Mucosa of rectum (tissue), 2 donors: Measurements from ENCODE around the gene CNN2.
A peak's percentile ranks its signal among the peaks of the same experiment; 100 is the strongest.

Experiments used
- H3K27ac ChIP-seq, 2 donors: one replicate each; pipeline ENCODE4 v1.7.0; 2013; ENCODE audit warnings: inconsistent platforms in 2 of 2, low read depth in 2 of 2, low read length in 2 of 2
- H3K27me3 ChIP-seq, 2 donors: one replicate each; pipeline ENCODE4 v1.7.0; 2013; ENCODE audit warnings: low read length in 2 of 2; ENCODE audit not compliant: control insufficient read depth in 2 of 2, insufficient read depth in 2 of 2
- H3K36me3 ChIP-seq, 2 donors: one replicate each; pipeline ENCODE4 v1.7.0; 2013; ENCODE audit warnings: low read length in 2 of 2; ENCODE audit not compliant: control insufficient read depth in 2 of 2, insufficient read depth in 2 of 2
- H3K4me1 ChIP-seq, 2 donors: one replicate each; pipeline ENCODE4 v1.7.0; 2013; ENCODE audit warnings: low read length in 2 of 2, mild to moderate bottlenecking in 1 of 2; ENCODE audit not compliant: control insufficient read depth in 2 of 2, insufficient read depth in 2 of 2
- H3K4me3 ChIP-seq, 2 donors: one replicate each; pipeline ENCODE4 v1.7.0; 2013; ENCODE audit warnings: low read length in 2 of 2
- H3K9ac ChIP-seq, 2 donors: one replicate each; pipeline ENCODE4 v1.7.0; 2013; ENCODE audit warnings: low read length in 2 of 2, low read depth in 1 of 2, mild to moderate bottlenecking in 1 of 2
- H3K9me3 ChIP-seq, 2 donors: one replicate each; pipeline ENCODE4 v1.7.0; 2013; ENCODE audit warnings: low read length in 2 of 2; ENCODE audit not compliant: control insufficient read depth in 2 of 2
- donor health status: healthy.
- donor health status: Normal muscosa, but diverticular disease.

CNN2 gene

DNA sequence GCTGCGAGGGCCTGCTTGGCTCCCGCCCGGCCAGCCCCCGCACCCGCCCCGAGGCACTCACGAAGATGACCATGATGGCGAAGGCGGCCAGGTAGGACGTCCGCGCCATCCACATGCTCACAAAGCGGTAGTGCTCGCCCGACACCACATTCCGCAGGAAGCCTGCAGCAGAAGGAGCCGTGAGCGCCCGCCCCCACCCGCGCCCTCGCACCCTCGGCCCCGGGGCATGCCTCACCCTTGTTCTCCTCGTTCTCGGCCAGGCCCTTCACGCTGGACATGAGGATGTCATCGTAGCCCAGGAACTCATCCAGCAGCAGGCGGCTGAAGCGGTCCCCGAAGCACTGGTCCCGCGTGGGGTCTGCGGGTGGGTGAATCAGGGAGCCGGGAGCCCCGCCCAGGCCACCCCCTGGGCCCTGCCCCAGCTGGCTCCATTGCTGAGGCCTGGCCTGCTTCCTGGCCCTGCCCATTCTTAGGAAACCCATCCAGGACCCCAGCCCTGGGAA, 14.5 kb upstream of the CNN2 start:
- Histone ChIP-seq H3K9me3 (no peaks in the 10 kb centered on the region), H3K4me1 (peaks cover 13% of the 10 kb centered on the region in 2 donors), H3K9ac (no peak overlapping the region), H3K27ac (no peak overlapping the region), H3K4me3 (no peak overlapping the region), H3K27me3 (no peaks in the 10 kb centered on the region), H3K36me3 (peaks cover 17 to 23% of the 10 kb centered on the region in 2 donors)

DNA sequence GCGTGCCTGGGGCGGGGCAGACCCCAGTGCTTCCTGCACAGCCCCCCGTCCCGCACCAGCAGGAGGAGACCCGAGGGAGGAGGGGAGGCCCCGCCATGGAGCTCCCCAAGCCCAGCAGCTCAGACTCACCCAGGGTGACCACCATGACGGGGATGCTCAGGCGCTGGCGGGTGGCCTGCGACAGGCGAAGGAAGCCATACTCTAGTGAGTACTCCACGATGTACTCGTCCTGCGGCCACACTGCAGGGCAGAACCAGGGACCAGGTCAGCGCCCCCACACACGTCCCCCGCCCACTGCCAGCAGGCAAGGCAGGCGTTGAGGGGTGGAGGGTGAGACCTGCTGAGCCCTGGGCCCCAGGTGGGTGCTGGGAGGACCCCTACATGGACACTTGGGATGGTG, 14.1 kb upstream of the CNN2 start:
- no peaks in the 10 kb centered on the region for H3K27me3 ChIP-seq
- H3K4me1 ChIP-seq, result peaks cover 17 to 18% of the 10 kb centered on the region in 2 donors
- no peak overlapping the region for H3K4me3 ChIP-seq
- H3K9me3 ChIP-seq, result no peaks in the 10 kb centered on the region
- no peak overlapping the region for H3K27ac ChIP-seq
- H3K36me3 ChIP-seq, result peaks cover 17 to 23% of the 10 kb centered on the region in 2 donors
- no peak overlapping the region for H3K9ac ChIP-seq

DNA sequence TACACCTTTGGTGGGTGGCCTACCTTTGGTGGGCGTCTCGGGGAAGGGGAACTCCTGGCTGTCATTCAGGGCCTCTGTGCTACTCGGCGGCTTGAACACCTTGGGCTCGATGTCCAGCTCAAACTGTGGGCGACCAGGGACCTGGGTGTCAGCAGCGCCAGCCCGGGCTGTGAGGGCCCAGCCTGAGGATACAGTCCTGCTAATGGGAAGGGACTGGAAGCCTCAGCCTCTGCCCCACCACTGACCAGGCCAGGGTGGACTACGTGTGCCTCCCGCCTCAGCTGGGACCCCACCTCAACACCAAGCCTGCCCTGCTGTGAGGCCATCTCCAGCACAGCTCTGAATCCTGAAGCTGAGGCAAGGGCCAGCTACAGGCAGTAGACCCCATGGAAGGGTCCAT, 13.2 kb upstream of the CNN2 start:
- Histone ChIP-seq H3K4me3 (no peak overlapping the region), H3K9me3 (no peaks in the 10 kb centered on the region), H3K9ac (no peak overlapping the region), H3K27ac (no peak overlapping the region), H3K4me1 (peaks cover 26 to 27% of the 10 kb centered on the region in 2 donors), H3K36me3 (peaks cover 17 to 24% of the 10 kb centered on the region in 2 donors), H3K27me3 (no peaks in the 10 kb centered on the region)

DNA sequence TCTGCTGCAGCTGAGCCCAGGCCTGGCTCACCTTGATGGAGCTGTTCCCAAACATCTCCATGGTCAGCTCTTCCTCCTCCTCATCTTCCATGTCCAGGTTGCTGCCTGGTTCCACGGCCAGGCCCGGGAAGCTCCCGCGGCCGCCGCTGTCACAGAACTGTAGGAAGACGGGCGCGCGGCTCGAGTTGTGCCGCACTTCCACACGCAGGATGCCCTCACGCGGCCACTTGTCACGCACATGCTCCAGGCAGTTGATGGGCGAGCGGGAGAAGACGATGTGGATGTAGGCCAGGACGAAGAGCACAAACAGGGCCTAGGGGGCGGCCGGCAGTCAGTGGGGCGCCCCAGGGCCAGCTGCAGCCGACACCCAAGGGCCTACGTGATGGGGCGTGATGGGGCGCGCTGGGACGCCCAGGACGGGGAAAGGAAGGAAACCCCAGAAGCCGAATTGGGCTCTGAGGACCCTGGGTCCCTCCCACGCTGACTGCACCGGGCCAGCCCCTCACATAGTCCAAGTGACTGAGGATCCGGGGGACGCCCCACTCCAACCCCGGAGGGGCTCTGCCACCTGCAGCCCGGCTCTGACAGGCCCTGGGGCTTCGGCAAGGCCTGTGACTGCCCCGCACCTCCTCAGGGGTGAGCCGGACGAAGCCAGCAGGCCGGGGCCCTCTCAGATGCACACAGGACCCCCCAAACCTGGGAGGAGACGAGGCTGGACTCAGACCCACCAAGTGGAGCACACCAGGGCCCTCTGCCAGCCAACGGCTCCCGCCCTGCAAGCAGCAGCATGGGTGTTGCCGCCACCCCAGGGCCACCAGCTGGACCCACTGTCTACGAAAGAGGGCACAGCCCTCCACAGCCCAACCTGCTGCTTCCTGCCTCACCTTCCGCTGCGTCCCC, 12.0 kb upstream of the CNN2 start:
- no peak overlapping the region for H3K4me3 ChIP-seq
- no peaks in the 10 kb centered on the region for H3K9me3 ChIP-seq
- no peak overlapping the region for H3K9ac ChIP-seq
- H3K36me3 ChIP-seq, result peaks cover 17 to 26% of the 10 kb centered on the region in 2 donors
- H3K27ac ChIP-seq, result no peak overlapping the region
- H3K4me1 ChIP-seq, result peaks cover 35 to 39% of the 10 kb centered on the region in 2 donors
- no peaks in the 10 kb centered on the region for H3K27me3 ChIP-seq

DNA sequence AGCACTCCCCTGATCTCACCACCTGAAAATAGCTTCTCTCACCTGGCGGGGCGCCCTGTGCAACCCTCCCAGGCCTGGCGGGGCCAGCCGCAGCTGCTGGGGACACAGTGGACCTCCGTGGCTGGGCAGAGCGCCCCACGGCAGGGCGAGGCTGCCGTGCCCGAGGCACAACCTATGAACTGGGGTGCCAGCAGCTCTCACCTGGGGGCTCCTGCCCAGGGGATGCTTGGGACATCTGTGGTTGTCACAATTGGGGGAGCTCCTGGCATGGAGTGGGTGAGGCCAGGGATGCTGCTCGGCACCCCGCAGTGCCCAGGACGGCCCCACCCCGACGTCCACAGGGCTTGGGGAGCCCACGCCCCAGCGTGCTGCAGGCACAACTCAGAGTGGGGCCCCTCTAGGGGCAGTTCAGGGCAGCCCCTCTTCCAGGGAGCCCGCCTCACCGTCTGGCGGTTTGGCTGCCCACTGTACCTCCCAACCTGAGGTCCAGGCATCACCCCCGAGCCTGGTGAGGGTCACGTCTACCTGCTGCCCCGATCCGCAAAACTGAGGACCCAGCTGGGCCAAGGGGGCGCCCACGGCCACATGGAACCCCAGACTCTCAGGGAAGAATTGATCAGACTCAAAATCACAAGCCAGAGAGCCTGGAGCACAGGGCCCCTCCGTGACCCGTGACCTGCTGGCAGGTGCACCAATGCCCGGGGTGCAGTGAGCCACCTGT, 11.2 kb upstream of the CNN2 start:
- Histone ChIP-seq H3K4me1 (peaks cover 43 to 47% of the 10 kb centered on the region in 2 donors), H3K27ac (peak overlapping the region in 1 of 2 donors; percentile 78), H3K36me3 (peaks cover 17 to 24% of the 10 kb centered on the region in 2 donors), H3K9me3 (no peaks in the 10 kb centered on the region), H3K9ac (no peak overlapping the region), H3K27me3 (no peaks in the 10 kb centered on the region), H3K4me3 (no peak overlapping the region)

DNA sequence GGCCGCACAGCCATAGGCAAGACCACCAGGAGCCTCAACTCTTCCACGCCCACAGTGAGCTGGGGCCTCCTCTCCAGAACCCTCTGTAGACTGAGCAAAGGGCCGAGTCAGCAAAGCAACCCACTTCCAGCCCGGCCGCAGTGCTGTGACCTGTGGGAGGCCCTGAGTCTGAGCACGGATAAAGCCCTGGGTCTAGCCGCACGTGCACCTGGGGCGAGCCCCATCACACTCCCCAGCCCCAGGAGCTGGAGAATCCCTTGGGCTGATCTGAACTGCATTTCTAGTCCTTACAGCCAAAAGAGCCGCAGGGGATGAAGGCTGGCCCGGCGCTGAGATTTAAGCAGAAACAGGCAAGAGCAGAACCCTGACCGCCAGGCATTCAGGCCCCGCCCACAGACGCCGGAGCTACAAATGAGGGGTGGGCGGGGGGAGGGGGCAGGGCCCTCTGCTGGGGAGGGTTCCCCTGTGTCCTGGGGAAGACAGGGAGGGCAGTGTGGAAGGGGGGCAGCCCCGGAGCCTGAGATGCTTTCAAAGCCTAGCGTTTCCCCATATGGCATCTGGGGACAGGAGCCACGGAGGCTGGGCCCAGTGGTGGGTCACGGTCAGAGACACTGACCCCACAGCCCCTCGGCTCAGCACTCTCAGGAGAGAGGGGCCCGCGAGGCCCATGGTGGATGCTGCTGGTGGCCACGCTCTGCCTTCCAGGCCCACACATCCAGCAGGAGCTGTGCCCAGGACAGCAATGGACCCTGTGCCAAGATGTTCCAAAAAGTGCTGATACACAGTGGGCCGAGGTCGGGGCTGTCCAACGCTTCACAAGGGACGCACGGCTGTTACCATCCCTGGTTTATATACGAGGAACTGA, 10.4 kb upstream of the CNN2 start:
- no peaks in the 10 kb centered on the region for H3K9me3 ChIP-seq
- no peaks in the 10 kb centered on the region for H3K27me3 ChIP-seq
- peaks cover 17 to 24% of the 10 kb centered on the region in 2 donors for H3K36me3 ChIP-seq
- peak overlapping the region in 1 of 2 donors; percentile 4 for H3K4me3 ChIP-seq
- H3K27ac ChIP-seq, result peak overlapping the region; percentile 78 to 87
- peaks cover 45 to 48% of the 10 kb centered on the region in 2 donors for H3K4me1 ChIP-seq
- peak overlapping the region in 1 of 2 donors; percentile 46 for H3K9ac ChIP-seq

DNA sequence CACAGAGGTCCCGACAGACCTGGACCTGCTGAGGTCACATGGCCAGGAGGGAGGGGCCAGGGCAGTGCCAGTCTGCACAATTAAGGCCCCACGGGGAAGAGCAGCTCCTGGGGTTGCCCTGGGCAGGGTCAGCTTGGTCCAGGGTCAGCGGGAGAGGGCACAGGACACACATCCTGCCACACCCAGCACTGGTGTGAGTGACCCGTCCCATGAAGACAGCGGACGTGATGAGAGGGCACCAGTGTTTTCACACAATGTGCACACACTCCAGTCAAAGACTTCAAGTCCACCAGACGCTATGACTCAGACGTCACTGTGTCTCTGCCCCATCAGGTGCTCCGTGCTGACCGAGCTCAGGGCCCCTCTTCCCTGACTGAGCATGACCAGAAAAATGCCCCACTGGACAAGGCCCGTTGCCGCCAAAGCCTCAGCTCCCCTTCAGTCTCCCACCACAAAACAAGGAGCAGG, 9.7 kb upstream of the CNN2 start:
- H3K27ac ChIP-seq, result peak overlapping the region; percentile 78 to 87

DNA sequence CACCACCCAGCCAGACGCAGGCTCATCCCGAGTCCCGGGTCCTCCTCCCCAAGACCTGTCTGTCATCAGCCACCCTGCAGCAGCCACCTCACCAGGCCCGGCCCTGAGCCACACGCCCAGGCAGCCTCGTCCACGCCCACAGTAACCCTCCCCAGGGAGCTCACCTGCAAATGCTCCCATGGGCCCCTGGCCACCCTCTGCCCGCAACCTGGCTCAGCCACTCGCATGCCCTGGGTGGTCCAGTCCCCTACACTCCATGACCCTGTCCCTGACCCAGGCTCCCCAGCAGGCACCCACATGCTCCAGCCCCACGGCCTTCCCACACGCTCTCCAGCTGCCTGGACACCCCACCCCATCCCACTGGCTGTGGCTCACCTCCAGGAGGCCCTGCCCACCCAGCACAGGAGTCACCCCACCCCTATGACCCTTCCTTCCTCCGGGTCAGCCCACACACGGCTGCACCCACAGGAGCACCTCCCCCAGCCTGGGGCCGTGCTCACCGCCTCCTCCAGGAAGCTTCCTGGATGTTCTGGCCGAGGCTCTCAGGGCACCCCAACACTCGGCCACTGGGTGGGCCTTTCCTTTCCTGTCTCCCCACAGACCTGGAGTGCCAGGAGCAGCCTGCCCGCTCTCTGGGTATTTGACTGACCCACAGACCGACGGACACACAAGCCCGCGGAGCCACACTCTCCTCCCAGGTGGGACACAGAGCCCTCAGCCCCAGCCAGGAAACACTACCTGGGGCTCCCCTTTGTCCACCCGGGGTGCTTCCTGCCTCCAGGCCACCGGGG, 9.1 kb upstream of the CNN2 start:
- H3K9ac ChIP-seq, result peak overlapping the region in 1 of 2 donors; percentile 46
- peaks cover 16 to 17% of the 10 kb centered on the region in 2 donors for H3K36me3 ChIP-seq
- peak overlapping the region; percentile 78 to 87 for H3K27ac ChIP-seq
- H3K27me3 ChIP-seq, result no peaks in the 10 kb centered on the region
- H3K9me3 ChIP-seq, result no peaks in the 10 kb centered on the region
- H3K4me1 ChIP-seq, result peaks cover 45 to 52% of the 10 kb centered on the region in 2 donors
- H3K4me3 ChIP-seq, result peak overlapping the region; percentile 43 to 44

More for the DNA sequence above, 9.7 kb upstream of the CNN2 start:
- peaks cover 17 to 22% of the 10 kb centered on the region in 2 donors for H3K36me3 ChIP-seq
- H3K9ac ChIP-seq, result peak overlapping the region in 1 of 2 donors; percentile 46
- H3K27me3 ChIP-seq, result no peaks in the 10 kb centered on the region
- H3K4me3 ChIP-seq, result peak overlapping the region; percentile 43 to 44
- peaks cover 45 to 51% of the 10 kb centered on the region in 2 donors for H3K4me1 ChIP-seq
- H3K9me3 ChIP-seq, result no peaks in the 10 kb centered on the region

DNA sequence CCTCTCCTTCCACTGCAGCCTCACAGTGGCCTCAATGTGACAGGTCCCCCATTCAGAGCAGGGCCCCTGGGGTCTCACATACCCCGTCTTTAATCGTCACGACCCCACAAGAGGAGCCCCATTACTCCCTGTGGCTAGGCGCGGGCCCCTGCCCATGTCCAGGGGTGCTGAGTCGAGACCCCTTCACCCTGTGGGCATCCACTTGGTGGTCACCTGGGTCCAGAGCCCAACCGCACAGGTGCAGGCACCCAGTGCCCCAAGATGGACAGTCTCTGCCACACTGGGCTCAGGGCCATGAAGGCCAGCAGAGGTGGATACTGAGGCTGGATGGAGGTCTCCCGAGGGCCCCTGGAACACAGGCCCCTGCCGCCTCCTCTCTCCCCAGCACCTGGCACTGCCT, 8.5 kb upstream of the CNN2 start:
- H3K4me3 ChIP-seq, result peak overlapping the region; percentile 42 to 43
- peaks cover 45 to 52% of the 10 kb centered on the region in 2 donors for H3K4me1 ChIP-seq
- peak overlapping the region; percentile 78 to 87 for H3K27ac ChIP-seq
- H3K9me3 ChIP-seq, result no peaks in the 10 kb centered on the region
- peak overlapping the region in 1 of 2 donors; percentile 46 for H3K9ac ChIP-seq
- H3K27me3 ChIP-seq, result no peaks in the 10 kb centered on the region
- H3K36me3 ChIP-seq, result peaks cover 11 to 15% of the 10 kb centered on the region in 2 donors
